HT-29 (cell line): Measurements from ENCODE around the gene CACNA2D4. TPM values are rescaled to one million over a fixed set of nuclear protein-coding genes. Genes with fewer than 3 reads are reported as not detected.

Experiments used
- DNase-seq: peaks from one replicate; pipeline ENCODE4 v3.0.0-alpha.2; 2015; ENCODE audit warnings: low spot score
- total RNA-seq: library from RNA; depleted of rRNA; stranded (reverse); fragments of >200 nt; shearing (Covaris generic); gene quantifications from 2 replicates; pipeline ENCODE4 v1.2.3, GENCODE V29; 2014

The CACNA2D4 gene
- total RNA-seq, 1 experiment from 2014 or later = 3.4 TPM

DNA sequence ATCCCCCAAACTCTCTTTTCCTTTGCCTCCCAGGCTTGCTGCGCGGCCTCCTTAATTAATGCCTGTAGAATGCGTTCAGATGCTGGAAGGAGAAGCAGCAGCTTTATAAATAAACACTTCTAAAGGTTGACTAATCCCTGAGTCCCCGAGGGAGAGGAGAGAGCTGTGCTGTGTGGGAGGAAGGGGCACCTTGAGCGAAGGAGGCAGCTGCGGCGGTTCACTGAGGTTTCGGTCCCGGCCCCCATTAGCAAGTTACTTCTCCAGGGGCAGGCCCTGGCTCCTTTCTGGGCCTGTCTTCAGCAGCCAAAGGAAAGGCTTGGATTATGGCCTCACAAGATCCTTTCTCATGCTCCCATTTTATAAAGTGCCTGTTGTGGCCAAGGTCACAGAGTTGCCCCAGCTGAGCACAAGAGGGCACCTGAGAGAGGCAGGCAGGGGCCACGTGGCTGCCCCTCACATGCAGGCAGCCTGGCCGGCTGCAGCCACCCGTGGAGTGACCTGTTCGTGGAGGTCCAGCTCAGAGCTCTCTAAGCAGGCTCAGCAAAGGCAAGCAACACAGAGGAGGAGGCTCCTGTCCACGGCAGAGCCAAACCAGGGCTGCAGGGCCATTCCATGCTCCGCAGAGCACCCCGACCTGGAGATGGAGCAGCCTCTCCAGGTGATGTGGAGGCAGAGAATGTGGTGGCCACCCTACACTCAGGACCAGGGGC is 15.0 kb upstream of the CACNA2D4 start:
- no peak for DNase-seq

DNA sequence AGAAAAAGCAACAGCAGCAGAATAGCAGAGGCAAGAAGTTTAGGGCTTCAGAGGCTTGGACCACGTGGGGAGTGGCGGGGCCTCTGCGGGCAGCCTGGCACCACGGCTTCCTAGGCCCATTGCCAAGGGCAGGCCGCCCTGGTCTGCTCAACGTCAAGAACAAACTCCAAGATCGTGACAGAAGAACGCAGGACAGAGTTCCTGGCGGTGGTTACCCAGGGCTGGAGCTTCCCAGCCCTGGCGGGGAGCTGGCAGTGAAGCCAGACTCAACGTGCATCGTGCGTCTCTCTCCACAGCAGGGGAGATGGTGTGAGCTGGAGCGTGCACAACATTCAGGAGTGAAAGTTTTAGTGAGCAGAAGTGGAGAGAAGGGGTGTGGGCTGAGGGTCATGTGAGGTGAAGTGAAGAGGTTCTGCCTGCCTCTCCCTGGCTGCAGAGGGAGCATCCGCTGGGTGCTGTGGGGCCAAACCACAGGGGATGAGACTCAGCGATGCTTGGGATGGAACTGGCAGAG is 13.9 kb upstream of the CACNA2D4 start:
- DNase-seq = no peak

DNA sequence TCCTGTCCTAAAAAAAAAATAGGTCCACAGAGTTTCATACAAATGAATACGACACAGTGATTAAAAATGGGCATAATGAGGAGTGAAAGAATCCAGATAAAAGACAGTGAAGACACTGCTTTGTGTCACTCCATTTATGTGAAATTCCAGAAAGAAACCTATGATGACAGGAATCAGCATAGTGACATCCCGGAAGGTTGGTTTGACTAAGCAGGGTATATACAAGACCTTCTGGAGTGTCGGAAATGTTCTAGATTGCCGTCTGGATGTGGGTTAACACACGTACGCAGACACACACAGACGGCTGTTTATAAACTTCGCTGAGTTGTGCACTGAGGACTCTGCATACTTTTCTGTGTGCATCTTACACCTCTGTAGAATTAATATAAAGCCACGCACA is 13.2 kb upstream of the CACNA2D4 start:
- DNase-seq = no peak

DNA sequence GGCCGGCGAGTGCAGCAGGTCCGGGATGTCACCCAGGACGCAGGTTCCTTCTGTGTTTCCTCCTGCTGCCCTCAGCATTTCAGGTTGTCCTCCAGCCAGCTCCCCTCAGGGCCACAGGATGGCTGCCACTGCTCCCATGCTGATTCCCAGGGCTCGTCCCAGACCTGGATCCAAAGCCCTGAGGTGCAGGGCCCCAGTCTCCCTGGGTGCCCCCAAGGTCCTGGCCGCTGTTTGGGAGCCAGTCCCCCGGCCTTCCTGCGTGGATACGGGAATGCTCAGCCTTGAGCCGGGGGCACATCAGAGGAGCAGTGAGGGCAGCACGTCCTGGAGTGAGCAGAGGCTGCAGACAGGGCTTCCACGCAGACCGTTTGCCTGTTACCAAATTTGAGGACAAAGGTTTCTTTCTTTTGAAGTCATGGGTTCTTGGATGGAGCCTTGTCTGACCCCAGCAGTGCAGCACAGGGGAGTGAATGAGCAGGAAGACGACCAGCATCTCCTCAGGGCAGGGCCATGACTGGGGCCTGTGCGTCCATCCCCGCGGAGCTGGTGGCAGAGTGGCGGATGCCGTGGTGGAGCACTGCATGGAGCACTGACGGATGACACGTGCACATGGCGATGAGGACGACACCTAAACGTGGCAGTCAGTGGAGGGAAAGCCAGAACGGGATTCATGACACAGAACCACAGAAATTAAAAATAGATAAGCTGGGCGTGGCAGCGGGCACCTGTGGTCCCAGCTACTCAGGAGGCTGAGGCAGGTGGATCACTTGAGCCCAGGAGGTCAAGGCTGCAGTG is 12.5 kb upstream of the CACNA2D4 start:
- no peak for DNase-seq

DNA sequence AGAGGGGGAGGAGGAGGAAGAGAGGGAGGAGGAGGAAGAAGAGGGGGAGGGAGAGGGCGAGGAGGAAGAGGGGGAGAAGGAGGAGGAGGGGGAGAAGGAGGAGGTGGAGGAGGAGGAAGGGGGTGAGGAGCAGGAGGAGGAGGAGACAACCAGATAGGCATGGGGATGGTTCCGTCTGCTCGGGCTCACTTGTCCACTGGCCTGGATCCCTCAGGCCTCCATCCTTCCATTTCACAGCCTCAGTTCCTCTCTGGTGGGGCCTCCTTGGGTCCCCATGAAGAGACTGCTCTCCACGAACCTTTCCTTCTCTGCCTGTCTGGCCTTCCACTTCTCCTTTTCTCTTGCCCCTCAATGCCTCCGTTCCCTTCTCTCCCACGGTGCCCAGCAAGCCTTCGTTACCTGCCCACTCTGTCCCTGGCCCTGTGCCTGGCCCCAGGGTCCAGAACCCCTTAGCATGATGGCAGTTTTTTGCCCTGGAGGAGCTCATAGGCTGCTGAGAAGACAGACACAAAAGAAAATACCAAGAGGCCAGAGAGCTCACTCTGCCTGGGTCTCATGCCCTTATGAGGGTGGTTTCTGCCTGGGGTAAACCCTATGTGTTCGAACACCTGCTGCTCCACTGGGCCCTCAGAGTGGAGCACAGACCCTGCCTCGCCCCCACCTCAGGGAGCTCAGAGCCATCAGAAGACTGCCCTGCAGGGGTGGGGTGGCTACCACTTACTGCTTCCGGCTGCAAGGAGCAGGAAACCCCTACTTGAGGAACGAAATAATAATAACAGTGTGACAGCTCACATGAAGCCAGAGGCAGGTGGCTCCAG is 11.7 kb upstream of the CACNA2D4 start:
- no peak for DNase-seq

DNA sequence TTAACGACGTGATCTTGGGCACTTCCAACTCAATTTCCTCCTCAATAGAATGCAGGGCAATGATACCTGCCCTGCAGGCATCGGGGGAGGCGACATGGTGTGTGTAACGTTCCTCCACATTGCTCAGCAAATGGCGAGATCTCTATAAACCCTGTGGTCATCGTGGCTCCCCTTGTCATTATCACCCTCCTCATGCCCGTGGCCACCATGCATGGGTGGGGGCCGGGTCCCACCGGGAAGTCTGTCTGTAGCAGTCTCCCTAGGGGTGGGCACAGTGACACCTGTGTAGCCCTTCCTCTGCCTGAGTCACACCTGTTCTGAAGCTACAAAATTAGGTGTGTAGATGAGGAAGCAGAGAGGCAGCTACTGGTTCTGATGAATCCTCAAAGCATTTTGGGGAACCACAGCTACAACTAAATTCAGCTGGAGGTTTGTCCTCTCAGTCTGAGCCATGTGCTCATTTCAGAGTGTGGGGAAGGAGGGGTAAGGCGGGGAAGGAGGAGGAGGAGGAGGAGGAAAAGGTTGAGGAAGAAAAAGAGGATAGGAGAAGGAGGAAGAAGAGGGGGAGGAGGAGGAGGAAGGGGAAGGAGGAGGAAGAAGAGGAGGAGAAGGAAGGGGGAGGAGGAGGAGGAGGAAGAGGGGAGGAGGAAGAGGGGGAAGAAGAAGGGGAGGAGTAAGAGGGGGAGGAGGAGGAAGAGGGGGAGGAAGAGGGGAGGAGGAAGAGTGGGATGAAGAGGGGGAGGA is 11.0 kb upstream of the CACNA2D4 start:
- no peak for DNase-seq

DNA sequence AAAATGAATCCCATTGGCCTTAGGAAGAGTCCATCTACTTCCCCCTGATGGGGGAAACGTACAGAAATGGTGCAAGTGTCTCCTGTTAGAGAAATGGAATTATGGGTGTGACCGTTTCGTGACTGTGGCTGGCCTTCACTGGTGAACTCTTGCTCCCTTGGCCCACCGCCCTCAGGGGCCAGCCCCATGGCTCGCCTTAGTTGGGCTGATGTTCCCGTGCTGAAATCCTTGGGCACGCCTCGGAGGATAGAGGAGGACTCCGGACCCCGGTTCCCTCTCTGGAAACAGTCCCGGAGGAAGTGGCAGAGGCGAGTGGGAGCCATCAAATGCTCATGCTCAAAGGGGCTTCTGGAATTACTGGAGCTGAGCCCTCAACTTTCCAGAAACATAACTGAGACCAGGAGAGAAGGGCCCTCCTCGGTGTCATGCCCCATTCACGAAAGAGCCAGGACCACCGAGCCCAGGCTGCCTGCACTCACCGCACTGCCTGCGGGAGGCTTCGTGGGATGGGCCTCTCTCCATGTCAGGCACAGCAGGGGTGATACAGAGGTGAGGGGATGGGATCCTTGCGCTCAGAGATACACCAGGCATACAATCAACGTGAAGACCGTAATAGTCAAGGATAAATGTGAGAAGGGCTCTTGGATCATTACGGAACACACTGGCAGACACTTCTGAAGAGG is 10.1 kb upstream of the CACNA2D4 start:
- no peak for DNase-seq

DNA sequence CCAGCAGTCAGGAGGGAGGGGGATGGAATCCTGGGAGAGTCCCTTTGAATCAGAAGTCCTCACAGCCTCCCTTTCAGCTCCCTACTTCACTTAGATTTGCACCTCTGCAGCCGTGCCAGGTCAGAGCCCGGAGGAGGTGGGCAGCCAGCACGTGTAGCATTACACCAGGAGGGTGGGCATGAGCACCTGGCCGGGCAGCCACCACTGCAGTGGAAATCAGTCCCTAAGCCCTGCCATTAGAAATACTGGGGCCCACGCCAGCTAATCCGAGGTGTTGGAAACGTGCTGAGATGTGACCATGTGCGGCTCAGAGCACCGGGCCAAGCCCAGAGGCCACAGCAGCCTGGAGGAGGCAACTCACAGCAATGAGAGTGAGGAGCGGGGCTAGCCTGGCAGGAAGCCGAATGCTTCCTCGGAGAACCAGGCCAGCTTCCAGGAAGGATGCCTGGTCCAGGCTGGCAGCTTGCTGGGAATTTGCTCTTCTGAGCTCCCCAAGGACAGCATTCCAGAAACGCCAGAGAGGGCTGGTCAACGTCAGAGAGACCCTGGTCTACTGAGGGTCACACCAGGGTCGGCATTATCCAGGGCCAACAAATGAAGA is 9.4 kb upstream of the CACNA2D4 start:
- DNase-seq = no peak

DNA sequence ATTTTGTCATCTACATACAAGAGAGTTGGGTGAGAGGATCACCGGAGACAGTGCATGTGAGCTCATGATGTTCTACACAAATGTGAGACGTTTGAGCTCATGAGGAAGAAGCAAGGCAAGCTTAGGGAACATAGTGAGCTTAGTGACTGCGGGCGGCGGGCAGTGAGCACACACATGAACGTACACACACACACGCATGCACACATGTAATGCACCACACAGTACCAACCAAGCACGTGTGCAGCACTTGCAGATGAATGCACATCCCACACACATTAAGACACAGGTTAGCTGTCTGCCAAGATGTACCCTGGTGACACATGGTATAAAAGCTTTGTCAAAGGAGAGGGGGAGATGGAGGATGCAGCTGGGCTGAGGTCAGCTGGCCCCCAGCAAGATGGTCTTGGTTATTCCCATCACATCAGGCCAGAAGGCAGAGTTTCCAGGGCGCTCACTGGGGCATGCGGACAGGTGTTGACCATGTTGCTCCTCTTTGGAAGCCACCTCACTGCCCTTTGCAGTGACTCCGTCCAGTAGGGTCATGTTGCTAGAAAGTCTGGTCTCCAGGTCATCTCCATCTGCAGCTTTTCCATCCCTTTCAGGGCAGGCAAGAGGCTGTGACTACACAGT is 8.7 kb upstream of the CACNA2D4 start:
- DNase-seq = no peak

DNA sequence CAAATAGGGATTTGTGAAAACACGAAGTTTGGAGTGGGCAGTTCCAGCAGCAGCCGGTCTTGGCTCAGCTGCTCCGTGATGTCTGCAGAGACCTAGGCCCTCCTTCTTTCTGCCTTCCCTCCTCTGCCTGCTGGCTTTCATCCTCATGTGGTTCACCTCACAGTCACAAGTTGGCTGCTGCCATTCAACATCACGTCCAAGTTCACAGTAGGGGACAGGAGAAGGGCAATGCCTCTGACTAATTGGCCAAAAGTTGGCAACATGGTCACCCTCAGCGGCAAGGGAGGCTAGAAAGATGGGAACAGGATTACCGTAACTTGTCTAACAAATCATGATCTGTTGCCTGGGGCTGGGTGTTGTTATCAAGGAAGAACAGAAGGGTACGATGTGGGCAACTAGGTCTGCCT is 7.8 kb upstream of the CACNA2D4 start:
- no peak for DNase-seq

DNA sequence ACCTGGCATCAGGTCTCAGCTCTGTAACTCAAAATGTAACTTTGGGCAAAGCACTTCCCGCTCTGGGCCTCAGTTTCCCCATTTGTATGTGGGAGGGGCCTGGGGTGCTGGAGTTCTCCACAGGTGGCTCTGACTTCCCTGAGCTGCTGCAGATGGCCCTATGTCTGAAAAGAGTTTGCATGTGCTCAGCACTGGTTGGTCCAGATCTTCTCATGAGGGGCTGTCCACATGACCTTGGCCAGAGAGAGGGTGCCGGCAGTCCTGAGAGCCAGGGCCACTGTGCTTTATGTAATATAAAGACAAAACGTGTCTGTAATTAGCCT is 7.2 kb upstream of the CACNA2D4 start:
- DNase-seq = no peak

DNA sequence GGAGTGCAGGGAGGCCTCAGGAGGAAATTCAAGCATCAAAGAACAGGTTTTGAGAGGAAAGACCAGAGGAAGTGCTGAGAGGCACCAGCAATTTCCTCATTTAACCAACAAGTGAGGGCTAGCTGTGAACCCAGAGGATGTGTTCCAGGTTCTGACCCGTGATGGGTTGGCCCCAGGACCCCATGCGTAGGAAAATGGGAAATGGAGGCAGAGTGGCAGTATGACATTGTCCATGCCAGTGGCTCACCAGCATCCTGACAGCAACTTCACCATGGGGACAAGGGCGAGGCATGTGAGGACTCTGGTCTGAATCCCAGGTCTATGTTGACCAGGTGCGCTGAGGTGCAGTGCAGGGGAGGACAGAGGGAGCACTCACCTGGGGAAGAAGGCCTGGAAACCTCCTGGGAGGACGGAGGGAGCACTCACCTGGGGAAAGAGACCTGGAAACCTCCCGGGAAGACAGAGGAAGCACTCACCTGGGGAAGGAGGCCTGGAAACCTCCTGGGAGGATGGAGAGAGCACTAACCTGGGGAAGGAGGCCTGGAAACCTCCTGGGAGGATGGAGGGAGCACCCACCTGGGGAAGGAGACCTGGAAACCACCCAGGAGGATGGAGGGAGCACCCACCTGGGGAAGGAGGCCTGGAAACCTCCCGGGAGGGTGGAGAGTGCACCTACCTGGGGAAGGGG is 6.7 kb upstream of the CACNA2D4 start:
- no peak for DNase-seq

DNA sequence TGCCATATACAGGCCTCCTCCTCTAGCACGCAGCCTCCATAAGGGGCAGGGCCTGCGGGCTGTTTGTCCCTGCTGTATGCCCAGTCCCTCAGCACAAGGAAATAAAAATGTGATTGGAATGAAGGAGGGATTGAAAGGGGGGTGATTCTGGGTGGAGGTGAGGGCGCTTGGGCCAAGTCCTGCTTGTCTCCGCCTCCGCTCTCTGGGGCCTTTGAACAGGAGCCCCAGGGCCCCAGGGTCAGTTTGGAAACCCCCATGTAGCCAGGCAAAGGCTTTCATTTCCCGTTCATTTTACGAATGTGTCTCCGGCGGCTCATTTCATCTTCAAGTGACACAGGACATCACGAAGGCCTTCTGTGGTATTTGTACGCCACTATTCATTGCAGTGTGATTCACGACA is 4.5 kb upstream of the CACNA2D4 start:
- no peak for DNase-seq

DNA sequence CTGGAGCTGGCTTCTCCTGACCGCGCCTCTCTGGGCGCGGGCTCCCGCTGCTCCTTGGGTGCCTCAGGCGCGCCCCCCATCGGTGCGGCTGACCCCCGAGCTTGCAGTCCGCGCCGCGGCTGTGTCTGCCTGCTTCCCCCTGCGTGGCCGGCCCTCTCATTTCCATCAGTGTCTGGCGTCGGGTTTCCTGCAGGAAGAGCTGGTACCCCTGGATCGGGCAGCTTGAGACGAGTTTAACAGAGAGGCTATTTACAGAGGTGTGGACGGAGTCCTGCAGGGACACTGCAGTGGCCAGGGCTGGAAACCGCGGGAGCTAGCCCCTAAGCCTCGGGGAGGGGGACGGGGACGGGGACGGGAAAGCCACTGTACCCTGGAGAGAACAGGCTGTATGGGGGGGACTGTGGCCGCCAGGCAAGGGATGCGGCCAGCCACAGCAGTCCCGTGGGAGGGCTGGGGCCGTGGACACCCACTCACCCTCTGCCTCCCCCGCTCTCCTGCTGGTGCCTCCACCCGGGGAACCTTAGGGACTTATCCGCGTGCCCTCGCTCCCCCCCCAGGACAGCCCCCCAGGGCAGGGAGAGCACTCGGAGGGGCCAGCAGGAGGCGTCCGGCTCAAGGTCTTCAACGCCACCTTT is 3.7 kb upstream of the CACNA2D4 start:
- no peak for DNase-seq

DNA sequence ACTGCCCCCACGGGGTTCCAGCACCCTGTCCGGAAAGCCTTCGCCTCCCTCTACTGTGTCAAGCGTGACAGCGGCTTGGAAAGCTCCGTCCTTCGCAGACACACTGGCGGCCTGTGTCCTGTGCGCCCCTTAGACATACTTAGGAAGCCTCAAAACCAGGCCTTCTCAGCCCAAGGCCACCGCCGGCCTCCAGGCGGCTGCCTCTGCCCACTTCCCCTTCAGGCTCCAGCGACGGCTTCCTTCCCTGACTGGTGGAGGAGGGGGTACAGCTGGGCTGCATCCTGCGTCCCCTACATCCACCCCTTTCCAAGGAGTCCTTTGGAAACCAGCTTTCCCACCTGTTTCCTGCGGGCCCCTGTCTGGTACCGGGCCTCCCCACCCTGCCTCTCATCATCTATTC is 2.5 kb upstream of the CACNA2D4 start:
- DNase-seq = no peak

DNA sequence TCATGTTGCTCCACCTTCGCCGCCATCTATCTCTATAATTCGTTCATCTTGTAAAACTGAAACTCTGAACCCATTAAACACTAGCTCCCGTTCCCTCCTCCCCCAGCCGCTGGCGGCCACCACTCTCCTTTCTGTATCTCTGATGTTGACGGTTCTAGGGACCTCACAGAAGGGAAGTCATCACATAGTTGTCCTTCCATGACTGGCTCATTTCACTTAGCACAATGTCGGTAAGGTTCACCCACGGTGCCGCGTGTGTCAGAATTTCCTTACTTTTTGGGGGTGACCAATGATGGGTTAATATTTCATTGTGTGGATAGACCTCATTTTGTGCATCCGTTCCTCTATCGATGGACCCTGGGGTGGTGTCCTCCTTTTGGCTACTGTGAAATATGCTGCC is 2.0 kb upstream of the CACNA2D4 start:
- DNase-seq = no peak

DNA sequence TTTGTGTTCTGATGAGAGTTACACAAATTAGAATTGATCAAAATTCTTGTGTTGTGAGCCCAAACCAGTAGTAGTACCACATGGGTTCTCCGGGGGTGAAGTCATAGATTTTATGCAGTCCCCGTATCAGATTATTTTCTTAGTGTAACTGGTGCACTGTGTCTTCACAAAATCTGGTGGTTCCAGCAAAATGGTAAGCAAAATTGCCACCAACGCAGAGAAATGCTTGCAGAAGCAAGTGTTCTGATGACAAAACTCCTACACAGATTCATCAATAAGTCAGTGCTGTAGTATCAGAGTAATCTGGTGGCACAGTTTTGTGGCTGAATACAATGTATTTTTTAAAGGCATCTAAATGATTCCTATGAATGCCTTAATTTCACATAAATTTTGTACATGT is 1.3 kb upstream of the CACNA2D4 start:
- no peak for DNase-seq

DNA sequence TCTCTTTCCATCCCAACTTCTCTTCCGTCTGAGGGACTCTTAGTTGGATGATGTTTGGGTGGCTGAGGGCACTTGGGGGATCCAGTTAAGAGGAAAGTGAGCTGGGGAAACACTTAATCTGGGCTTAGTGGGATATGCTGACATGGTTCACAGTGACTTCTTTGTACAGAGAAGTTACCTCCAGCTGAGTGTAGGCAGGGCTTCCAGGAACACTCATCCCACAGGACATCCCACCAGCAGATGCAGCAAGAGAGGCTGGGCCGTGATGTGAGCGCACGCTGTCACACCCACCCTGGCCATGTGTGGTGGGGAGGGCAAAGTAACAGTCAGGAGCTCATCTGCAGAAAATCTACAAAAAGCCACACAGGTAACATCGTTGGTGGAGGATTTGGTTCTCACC is 832 bp upstream of the CACNA2D4 start:
- no peak for DNase-seq

DNA sequence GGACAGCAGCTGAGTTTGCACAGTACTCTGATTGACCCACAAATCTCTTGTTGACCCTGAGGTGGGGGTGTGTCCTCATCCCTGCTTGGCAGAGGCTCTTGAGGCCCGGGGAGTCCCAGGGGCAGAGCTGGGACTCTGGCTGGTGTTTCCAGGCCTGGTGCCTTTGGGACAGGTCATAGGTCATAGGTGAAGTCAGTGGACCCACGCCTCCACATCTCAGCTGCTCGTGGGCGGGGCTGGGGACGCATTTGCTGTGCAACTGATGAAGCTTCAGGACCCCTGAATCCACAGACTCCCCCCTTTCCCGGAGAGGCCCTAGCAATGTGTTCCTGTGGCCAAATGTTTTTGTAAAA is 408 bp upstream of the CACNA2D4 start:
- no peak for DNase-seq
